ENCODE results near the gene ZNF283.
"Not testable (repeated sequence)": the region's sequence is repeated elsewhere in the genome, so short reads cannot be mapped to it uniquely, and the experiment has no call there.

Gene ZNF283

DNA sequence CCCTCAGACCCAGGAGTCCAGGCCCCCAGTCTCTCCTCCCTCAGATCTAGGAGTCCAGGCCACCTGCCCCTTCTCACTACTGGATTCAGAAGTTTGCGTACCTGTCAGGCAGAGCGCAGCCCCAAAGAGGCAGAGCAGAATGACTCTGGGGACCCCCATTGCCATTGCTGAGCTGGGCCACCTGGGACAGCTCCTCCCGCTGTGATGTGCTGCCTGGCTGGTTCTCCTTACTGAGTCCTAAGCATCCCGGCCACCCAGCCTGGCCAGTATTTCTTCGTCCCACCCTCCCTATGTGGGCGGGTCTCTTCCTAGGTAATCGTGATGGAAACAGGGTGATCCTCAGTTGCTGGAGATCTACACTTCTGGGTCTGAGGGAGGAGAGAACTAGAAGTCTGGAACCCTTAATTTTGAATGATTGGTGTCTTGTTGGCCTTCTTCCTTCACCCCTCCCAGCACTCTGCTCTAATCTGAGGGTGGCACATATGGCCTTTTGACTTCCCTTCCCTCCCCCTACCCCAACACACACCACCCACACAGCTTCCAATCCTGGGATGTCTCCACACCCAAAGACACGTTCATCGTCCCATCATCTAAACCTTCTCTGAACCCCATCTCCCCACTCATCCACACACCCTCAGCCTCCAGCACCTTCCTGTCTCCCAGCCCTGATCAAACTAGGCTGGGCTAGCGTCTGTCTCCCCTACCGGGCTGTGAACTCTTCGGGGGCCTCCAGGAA, 24.7 kb upstream of the ZNF283 start, which contains the start of gene LYPD5:
TSS of gene LYPD5 (minus strand) at position 232 of the 736 bp plus-strand sequence. CDS start at position 165, 67 bp downstream.
- DNase-seq: no peak

DNA sequence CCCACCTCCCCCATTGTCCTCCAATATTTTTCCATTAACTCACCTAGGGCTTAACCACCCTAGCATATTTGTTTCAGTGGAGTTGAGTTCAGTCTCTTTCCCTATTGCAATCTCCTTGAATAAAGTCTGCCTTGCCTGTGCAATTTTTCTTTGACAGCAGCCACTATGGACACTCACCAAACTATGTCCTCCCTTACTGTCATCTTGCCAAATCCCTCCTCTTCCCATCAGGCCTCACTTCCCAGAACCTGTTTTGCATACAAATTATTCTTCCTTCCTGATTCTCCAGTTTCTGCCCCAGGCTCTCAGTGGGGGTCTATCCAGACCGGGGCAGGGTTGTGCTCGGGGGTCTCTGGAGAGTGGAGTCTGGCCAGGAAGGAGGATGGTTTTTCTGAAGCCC, 22.7 kb upstream of the ZNF283 start:
- DNase-seq: no peak

DNA sequence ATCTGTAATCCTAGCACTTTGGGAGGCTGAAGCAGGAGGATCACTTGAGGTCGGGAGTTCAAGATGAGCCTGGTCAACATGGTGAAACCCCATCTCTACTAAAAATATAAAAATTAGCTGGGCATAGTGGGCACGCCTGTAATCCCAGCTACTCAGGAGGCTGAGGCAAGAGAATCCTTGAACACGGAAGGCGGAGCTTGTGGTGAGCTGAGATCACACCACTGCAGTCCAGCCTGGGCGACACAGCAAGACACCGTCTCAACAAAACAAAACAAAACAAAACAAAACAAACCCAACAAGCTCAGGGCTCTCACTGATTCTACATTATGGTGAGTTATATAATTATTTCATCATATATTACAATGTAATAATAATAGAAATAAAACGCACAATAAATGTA, 20.7 kb upstream of the ZNF283 start:
- DNase-seq: not testable (repeated sequence)

DNA sequence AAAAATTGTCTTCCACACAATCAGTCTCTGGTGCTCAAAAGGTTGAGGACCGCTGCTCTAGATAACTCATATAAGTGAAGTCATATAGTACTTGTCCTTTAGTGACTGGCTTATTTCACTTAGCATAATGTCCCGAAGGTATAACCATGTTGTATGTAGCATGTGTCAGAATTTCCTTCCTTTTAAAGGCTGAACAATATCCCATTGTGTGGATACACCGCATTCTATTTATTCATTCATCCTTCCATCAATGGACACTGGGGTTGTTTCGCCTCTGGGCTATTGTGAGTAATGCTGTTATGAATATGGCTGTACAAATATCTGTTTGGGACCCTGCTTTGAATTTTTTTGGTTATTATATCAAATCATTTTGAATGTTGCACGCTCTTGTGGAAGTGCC, 20.3 kb upstream of the ZNF283 start:
- no peak for DNase-seq

DNA sequence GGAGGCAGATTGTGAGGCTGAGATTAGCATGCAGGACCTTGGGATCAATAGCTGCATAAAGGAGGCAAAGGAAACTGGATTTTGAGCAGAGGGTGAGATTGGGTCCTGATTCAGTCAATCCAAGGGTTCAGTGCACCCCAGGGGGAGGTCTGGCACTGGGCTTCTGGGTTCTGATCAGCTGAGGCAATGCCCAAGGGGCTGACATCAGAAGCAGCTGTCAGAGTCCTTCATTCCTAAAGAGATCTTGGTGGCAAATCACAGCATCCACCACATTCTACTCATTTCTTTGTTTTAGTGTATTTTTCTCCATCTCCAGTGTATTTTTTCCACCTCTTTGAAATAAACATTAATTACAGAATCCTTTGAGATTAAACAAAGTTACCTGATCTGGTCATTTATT, 19.5 kb upstream of the ZNF283 start:
- no peak for DNase-seq

DNA sequence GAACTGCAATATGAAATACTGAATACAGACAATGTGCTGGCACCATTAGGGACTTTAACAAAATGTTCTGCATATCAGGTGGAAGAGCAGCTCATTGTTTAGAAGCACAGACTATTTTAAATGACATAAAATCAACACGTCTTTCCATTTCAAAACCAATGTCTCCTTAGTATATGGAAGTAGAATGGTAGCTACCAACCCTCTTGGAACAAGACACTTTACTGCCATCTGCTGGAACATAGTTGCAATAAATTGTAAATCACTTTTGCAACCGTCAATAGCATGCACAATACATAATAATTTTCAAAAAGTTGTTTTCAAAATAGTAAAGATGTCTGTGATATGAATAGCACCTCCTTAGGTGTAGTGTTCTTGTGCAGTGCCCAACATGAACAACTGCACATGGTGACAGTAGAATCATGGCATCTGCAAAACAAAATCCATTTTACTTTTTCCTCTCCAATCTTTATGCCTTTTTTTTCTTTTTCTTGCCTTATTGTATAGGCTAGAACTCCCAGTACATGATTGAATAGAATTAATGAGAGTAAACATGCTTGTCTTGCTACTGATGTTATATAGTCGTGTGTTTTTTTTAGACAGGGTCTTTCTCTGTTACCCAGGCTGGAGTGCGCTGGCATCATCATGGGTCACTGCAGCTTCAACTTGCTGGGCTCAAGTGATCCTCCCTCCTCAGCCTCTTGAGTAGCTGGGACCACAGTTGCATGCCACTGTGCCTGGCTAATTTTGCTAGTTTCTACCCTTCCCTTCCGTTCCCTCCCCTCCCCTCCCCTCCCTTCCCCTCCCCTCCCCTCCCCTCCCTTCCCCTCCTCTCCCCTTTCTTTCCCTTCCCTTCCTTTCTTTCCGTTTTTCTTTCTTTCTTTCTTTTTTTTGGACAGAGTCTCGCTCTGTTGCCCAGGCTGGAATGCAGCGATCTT, 17.1 kb upstream of the ZNF283 start:
- DNase-seq: no peak

DNA sequence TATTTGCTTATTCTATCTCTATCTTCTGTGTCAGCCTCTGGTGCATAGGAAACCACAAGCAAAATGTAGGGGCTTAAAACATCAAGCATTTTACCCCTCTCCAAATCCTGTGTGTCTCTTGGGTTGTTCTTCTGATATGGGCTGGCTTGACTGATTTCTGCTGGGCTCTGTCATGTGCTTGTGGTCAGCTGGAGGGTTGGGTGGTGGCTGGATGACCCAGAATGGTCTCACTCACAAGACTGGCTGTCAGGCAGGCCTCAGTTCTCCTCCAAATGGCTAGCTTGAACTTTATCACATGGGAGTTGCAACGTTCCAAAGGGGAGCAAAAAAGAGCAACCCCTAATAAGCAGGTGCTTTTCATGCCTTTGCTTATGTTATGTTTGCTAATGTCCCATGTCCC, 15.3 kb upstream of the ZNF283 start:
- DNase-seq: no peak

DNA sequence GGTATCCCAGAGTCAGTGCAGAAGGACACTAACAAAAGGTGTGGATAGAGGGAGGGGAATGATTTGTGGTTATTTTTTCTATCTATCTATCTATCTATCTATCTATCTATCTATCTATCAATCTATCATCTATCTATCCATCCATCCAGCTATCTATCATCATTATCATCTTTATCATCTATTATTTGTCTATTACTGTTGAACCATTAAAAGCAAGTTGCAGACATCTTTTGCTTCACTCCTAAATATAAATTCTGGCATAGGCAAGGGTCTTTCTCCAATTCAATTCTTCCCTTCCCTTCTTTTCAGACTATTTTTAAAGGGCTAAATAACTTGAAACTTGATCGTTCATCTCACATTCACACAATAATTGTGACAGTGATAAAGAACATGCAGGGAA, 14.9 kb upstream of the ZNF283 start:
- DNase-seq: no peak

DNA sequence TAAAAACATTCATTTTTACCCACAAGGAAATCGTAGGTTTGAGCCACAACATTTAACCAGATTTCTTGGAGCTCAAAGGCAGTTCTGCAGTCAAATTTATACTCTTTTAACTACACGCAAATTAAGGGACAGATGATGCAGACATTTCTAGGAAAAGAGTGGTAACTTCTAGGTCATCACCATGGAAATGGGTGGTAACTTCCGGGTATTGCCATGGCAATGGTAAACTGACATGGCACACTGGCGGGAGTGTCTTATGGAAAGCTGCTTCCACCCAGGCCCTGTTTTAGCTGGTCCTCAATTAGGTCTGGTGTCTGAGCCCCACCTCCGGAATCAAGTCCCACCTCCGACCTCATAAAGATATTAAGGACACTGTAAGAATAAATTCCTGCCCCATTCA, 14.4 kb upstream of the ZNF283 start:
- no peak for DNase-seq

DNA sequence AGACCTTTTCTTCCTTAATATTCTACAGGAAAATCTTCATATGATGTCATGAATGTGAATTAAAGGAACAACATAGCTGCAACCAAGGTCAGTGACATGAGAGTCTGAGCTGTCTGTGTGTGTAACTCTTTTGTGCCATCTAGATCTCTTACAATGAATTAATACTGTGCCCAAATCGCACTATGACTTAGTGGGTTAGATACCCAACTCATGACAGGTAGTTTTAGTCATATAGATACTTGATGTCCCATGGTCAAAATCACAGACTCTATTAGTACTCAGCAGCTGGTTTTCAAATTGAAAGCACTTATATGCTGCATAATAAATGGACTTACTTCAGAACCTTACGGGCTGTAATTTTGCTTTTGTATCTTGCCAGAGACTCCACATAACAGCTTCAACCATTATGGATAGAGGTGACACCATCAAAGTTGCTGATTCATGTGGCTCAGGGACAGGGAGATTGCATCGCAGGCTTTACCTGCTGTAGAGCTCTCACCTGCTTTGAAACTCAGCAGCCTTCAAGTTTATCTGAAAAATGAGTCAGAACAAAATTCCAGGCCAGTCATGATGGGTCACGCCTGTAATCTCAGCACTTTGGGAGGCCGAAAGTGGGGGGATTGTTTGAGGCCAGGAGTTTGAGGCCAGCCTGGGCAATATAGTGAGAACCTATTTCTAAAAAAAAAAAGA, 12.3 kb upstream of the ZNF283 start:
- DNase-seq: no peak

DNA sequence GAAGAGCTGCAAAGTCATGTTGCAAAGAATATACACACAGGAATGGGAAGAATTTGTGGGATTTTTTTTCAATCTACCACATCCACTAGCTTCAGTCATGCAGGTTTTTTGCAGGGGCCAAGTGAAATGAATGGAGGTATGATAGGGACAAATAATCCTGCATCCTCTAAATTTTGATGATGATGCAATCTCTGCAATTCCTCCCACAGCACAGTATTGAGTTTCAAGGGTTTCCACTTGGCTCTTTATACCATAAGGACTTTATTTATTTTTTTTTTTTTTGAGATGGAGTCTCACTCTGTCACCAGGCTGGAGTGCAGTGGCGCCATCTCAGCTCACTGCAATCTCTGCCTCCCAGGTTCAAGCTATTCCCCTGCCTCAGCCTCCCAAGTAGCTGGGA, 9.7 kb upstream of the ZNF283 start:
- DNase-seq: not testable (repeated sequence)

DNA sequence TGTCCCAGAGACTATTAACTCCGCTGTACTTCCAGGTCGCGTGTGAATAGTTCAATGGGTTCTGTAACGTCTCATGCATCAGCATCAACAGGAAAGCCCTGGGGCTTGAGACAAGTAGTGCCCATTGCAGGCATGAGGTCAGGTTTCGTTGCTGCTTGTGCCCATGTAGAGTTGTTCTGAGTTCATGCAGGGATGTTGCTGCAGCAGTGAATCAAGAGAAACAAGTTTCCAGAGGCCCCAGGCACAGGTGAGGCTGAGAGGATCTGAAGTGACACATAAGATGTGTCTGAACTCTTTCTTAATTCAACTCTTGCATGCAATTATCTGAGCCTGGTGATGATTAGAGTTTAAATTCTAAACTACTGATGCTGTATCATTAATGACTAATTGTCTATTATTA, 8.6 kb upstream of the ZNF283 start:
- DNase-seq: no peak

DNA sequence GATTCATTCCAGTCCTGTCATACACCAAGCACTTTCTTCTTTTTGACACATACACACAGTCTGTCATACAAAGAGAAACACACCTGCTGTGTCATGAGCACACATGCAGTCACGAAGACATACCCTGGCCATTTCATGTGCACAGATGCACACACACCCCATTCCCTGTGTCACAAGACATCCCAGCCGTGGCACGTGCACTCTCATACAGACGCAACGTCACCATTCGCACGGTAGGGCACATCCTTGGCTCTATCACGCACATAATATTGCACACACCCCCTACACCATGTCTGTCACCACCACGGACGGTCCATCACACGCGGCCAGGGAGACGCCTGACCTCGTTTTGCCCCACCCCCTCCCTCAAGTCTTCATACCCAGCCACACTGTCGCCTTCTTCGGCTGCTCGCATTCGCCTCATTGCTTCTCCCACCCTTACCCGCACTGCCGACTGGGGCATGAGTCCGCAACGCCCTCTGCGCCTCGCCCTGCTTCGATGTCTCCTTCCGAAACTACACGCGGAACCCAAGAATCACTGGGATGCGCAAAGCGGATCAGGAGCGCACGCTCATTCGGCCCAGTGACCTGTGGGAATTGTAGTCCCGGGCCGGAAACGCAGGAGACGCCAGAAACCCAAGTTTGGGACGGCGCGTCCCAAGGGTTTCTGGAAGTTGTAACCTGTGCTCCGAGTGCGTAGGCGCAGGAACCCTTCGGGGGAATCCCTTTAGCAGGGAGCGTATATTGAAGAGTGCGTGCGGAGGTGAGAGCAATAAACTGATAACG, 6.8 kb upstream of the ZNF283 start:
- DNase-seq: peak in 1 of 2 experiments; percentile 14

DNA sequence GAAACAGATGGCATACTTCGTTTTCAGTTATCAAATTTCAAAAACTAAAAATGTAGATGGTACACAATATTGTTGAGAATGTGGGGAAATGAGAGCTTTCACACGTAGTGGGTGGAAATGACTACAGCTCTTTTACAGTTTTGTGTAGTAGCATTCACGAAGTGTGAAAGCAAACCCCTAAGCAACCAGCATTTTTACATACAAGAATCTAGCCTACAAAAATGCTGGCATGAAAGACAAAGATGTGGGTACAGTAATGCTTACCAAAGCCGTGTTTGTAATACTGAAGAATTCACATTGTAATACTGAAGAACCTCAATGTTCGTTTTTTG, 6.3 kb upstream of the ZNF283 start:
- no peak for DNase-seq

DNA sequence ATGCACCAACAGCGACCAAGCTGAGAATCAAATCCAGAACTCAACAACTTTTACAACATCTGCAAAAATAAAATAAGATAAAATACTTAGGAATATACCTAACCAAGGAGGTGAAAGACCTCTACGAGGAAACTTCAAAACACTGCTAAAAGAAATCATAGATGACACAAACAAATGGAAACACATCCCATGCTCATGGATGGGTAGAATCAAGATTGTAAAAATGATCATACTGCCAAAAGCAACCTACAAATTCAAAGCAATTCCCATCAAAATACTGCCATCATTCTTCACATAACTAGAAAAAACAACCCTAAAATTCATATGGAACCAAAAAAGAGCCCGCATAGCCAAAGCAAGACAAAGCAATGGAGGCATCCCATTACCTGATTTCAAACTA, 3.3 kb upstream of the ZNF283 start:
- DNase-seq: not testable (repeated sequence)

DNA sequence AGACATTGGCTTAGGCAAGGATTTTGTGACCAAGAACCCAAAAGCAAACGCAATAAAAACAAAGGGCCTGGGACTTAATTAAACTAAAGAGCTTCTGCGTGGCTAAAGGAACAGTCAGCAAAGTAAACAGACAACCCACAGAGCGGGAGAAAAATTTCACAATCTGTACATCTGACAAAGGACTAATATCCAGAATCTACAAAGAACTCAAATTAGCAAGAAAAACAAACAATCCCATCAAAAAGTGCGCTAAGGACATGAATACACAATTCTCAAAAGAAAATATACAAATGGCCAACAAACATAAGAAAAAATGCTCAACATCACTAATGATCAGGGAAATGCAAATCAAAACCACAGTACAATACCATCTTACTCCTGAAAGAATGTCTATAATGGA, 2.5 kb upstream of the ZNF283 start:
- DNase-seq: not testable (repeated sequence)

DNA sequence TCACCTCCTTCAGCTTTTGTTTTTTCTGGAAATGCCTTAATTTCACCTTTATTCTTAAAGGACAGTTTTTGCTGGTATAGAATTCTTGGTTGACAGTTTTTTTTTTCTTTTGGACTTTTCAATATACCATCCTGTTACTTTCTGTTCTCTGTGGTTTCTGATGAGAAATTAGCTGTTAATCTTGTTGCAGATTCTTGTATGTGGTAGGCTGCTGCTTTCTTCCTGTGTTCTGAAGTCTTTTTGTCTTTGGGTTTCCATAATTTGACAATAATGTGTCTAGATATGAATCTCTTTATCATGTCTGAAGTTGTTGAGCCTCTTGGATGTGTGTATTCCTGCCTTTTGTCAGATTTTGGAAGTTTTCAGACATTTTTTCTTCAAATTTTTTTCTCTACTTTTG, 12.0 kb downstream of the ZNF283 start:
- no peak for DNase-seq

DNA sequence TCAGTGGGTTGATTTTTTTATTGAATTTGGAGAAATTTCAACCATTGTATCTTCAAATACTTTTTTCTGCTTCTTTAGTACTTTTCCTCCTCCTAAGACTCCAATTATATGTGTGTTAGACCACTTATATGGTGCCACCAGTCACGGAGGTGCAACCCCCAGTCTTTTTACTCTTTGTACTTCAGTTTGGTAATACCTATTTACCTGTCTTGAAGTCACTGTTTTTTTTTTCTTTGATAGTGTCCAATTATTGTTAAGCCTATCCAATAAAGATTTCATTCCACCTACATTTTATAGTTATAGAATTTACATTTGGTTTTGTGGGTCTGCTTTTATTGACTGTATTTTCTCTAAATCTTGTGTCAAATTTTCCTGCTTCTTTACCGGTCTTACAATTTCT, 14.9 kb downstream of the ZNF283 start:
- no peak for DNase-seq

DNA sequence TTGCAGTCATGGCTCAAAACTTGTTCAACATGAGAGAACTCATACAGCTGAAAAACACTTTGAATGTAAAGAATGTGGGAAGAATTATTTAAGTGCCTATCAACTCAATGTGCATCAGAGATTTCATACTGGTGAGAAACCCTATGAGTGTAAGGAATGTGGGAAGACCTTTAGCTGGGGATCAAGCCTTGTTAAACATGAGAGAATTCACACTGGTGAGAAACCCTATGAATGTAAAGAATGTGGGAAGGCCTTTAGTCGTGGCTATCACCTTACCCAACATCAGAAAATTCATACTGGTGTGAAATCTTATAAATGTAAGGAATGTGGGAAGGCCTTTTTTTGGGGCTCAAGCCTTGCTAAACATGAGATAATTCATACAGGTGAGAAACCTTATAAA, 20.1 kb downstream of the ZNF283 start:
- no peak for DNase-seq

DNA sequence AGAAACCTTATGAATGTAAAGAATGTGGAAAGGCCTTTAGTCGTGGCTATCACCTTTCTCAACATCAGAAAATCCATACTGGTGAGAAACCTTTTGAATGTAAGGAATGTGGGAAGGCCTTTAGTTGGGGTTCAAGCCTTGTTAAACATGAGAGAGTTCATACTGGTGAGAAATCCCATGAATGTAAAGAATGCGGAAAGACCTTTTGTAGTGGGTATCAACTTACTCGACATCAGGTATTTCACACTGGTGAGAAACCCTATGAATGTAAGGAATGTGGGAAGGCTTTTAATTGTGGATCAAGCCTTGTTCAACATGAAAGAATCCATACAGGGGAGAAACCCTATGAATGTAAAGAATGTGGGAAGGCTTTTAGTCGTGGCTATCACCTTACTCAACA, 20.8 kb downstream of the ZNF283 start:
- no peak for DNase-seq

DNA sequence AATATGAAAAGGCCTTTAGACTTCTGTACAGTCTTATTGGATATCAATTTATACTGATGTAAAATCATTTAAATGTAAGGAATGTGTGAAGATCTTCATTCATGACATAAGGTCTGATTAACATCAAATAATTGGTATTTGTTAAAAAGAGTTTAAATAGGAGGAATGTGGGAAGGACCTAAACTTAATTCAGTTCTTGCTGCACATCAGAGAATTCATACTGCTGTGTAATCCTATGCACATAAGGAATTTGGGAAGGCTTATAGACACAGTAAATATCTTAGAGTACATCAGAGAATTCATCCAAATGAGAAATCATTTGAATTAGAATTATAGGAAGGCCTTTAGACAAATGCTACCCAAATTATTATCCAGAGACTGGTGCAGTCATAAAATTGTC, 21.7 kb downstream of the ZNF283 start:
- DNase-seq: no peak

DNA sequence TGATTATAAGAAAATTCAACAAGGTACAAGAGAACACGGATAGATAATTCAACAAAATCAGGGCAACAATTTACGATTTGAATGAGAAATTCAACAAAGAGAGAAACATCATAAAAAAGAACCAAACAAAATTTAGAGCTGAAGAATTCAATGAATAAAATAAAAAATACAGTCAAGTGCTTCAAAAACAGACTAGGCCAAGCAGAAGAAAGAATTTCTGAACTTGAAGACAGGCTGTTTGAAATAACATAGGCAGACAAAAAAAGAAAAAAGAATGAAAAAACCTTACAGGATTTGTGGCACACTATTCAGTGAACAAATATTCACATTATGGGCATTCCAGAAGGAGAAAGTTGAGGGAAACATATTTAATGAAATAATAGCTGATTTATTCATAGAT, 31.1 kb downstream of the ZNF283 start:
- DNase-seq: no peak

DNA sequence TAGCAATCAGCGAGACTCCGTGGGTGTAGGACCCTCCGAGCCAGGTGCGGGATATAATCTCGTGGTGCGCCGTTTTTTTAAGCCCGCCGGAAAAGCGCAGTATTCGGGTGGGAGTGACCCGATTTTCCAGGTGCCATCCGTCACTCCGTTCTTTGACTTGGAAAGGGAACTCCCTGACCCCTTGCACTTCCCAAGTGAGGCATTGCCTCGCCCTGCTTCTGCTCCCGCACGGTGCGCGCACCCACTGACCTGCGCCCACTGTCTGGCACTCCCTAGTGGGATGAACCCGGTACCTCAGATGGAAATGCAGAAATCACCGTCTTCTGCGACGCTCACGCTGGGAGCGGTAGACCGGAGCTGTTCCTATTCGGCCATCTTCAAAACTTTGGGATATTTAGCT, 39.8 kb downstream of the ZNF283 start:
- not testable (repeated sequence) for DNase-seq

Data from activated CD4-positive, alpha-beta T cell treated with anti-CD3 and anti-CD28 coated beads, Interleukin-2, amount 50 U/mL, for 4 hours (primary cell).